NCI-H1694 (cell line): Measurements from ENCODE around the gene NIN.

ENCODE experiments used
- DNase-seq: peaks from one replicate; lab custom pipeline; 2025; lab: John Stamatoyannopoulos, UW

The NIN gene

GRCh38 chr14:50792634-50793068 is 38.3 kb downstream of the NIN start:
- no peak for DNase-seq

DNA sequence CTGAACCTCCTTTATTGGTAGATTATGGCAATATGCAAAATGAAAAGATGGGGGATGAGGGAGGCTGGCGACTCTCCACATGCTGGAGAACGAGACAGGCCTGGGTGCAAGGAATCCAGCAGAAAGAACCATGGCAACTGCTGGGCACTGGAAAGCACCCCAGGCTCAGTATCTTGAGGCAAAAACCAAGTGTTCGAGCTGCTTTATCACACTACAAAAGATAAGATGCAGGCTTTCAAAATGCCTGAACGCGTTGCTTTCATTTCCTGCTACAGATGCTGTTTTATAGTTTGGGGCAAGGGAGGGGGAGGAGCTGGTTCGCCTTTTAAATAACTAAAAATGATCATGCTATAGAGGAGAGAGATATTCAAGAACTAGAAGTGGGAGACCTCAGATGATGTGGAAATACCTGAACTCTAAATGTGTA is 38.9 kb downstream of the NIN start:
- DNase-seq, result no peak

DNA sequence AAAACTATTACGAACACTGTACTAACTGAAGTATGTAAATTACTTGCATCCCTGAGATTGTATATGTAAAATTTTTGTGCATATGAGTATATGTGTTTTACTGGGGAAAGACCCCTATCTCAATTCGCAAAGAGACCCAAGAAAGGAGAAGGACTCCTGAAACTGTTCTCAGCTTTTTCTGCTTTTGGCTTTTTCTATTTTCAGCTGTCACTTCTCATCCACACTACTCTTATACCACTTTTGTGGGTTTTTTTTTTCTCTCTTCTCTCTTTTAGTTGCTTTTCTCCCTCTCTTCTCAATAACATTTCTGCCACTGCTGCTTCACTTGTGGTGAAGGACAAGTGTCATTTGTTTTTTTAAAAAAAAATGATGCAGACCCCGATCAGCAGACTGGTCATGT is 39.8 kb downstream of the NIN start:
- no peak for DNase-seq

DNA sequence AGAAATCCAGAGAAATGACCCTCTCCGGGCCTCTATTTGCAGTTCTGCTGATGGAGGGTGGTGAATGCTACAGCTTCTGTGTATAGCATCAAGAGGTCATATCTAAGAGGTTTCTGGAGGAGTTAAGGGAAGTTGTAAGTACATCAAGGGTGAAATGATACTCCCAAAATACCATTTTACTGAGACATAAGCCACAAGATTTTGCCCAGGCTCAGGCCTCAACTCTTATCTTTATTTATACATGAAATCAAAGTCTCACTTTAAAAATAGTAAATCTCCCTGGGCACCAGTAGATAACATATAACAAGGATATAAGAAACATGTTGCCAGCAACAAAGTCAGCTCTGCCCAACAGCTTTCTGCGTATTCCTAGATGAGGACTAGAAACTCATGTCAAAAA is 40.4 kb downstream of the NIN start:
- no peak for DNase-seq

- no peak for DNase-seq
Measured at GRCh38 chr14:50786751-50787464, 44.1 kb downstream of the NIN start.

DNA sequence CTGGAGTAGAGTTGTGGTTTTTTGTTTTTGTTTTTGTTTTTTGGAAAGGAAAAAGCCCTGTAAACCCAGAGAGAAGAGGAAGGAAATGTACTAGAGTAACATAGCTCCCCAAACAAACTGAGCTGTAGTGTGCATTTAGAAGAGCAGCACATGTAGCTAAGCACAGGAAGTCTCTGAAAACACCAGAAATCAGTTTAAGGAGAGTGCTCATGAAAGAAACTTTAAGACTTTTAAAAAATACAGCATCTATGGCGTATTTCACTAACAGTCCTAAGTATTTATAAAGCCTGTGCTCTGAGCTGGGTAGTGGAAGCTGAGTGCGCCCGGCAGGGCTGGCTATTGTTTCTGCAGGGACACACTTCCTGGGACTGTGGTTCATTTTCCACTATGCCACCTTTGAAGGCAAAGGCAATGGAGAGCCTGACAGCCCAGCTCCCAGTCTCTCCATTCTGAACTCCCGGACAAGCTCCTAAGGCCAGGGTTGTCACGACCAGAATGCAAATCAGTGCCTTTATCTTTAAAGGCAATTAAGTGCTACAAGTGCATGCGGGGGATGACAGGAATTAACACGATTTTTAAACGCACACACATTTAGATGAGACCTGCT is 45.4 kb downstream of the NIN start:
- no peak for DNase-seq

GRCh38 chr14:50784683-50785456 is 46.1 kb downstream of the NIN start:
- no peak for DNase-seq

- peak; percentile 83 for DNase-seq
Measured at GRCh38 chr14:50783563-50783962, 47.4 kb downstream of the NIN start.

DNA sequence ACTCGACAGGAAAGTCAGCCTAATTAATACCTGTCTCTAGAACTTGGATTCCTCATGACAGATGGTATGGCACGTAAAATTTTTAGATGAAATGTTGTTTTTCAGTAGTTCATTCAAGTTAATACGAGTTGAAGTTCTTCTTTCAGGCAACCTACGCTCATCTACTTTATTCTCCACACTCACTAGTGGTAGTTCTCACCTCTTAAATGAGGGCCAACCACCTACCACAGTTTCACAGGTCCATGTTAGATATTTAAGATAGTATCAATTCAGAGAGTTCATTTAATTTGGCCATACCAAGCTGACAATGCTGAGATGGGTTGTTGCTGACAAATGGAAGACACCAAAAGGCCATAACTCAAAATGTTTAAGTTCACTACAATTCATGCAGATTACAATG is 50.6 kb downstream of the NIN start:
- no peak for DNase-seq

GRCh38 chr14:50778721-50779483 is 52.1 kb downstream of the NIN start:
- no peak for DNase-seq

GRCh38 chr14:50776522-50776921 is 54.4 kb downstream of the NIN start:
- DNase-seq, result no peak

DNA sequence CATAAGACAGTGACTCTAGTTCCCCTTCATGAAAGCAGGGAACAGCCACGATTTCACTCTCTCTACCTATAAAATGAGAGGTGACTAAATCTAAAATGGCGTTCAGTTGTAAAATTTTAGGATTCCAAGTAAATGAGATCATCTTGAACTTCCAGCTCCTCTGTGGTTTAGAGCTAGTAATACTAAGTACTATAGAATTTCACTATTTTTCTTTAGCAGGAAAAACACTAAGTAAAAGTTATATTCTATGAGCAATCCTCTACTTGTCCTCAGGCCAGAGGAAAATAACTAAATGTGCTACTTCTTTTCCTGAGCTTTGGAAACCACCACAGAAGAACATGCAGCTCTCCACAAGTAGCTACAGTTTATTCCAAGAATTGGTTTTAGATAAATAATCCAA is 55.6 kb downstream of the NIN start:
- no peak for DNase-seq

- DNase-seq, result no peak
Measured at GRCh38 chr14:50774542-50775267, 56.3 kb downstream of the NIN start.

- peak; percentile 79 for DNase-seq
Measured at GRCh38 chr14:50773632-50774541, 57.1 kb downstream of the NIN start.

GRCh38 chr14:50772412-50772811 is 58.5 kb downstream of the NIN start:
- DNase-seq, result no peak

DNA sequence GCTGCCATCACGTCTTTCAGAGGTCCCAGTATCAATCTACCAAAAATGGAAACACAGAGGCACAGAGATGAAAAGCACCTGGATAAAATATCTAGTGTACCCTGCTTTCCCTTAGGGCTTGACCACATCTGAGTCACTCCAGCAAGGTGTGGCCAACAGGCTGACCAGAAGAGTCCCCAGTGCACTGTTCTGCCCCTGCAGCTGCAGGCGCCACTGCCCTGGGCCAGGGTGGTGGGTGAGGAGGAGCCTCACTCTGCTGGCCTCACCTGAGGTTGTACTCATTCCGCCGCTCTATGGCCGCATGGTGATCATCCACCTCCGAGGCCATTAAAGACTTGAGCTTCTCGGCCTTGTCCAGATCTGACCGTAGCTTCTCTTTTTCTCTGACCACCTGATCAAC is 60.4 kb downstream of the NIN start:
- no peak for DNase-seq

DNA sequence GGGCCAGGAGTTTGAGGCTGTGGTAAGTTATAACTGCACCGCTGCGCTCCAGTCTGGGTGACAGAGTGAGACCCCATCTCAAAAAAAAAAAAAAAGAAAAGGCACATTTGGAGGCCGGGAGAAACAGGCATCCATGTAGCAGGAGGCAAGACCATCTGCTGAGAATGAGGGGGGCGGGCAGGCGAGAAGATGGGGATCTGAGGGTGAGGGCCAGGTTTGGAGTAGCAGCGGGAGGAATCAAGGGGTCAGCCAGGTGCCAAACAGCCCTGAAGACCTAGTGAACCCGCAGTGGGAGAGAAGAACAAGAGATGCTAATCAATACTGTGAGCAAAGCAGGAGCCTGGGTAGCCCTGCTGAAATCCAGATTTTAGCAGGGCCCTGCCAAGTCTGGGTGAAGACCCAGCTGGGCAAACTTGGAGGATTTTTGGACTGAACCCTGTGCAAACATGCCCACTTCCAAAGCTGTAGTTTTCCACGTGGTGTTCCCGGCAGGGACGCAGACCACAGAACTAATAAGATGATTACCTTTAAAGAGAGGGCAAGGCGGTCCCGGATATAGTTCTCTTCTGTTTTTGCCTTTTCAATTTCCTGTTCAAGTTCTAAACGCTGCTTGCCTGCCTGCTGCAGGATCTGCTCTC is 61.0 kb downstream of the NIN start:
- DNase-seq, result no peak

GRCh38 chr14:50768680-50769079 is 62.3 kb downstream of the NIN start:
- DNase-seq, result no peak

DNA sequence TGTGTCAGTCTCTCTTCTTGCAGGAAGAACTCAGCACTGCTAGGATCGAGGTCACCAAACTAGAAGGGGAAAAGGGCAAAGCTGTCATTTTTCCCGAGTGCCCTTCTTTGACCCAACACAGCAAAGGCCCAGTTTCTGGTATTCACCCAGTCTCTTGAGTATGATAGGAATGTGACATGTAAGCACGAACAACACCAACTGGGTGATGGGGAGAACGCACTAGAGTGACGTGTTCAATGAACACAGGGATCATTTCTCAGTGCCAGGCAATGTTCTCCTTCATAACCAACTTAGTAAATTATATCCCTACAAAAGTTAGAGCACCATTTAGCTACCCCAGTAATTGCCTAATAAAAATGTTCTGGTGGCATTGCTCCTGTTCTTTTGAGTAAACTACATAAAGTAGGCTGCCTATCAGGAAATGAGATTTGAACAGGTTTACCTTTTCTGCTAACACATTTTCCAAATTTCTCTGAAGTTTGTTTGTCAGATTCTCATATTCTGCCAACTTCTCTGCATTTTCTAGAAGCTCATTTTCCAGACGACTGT is 64.5 kb downstream of the NIN start:
- DNase-seq, result no peak
